Right lobe of liver (tissue), 6 donors: ENCODE measurements around the gene HSPA12A. TPM values are rescaled to one million over a fixed set of nuclear protein-coding genes. Genes with fewer than 3 reads are reported as not detected.
A peak's percentile ranks its signal among the peaks of the same experiment; 100 is the strongest.

ENCODE experiments used
- ATAC-seq, 4 donors: fragments of 200-7000 bp; cut with Tn5 transposase; one replicate each; pipeline ENCODE4 v1.9.1; 2020; ENCODE audit warnings: mild to moderate bottlenecking in 4 of 4, moderate library complexity in 4 of 4
- DNase-seq, 3 donors: peaks; one replicate each; pipeline ENCODE4 v3.0.0-alpha.2; 2020
- H3K27ac ChIP-seq, 3 donors: fragments of 200-600 bp; one replicate each; pipeline ENCODE4 v1.8.0; 2022
- H3K27me3 ChIP-seq, 2 donors: fragments of 200-600 bp; one replicate each; pipeline ENCODE4 v1.8.0; 2022
- H3K36me3 ChIP-seq, 4 donors: fragments of 200-600 bp; sonication (generic) in 1 of 4; one replicate each; pipeline versions ENCODE4 v1.5.1 to v1.8.0; 2017 to 2022; ENCODE audit warnings: control low read depth in 1 of 4
- H3K4me1 ChIP-seq, 4 donors: fragments of 200-600 bp; sonication (generic) in 1 of 4; one replicate each; pipeline versions ENCODE4 v1.5.1 to v1.8.0; 2017 to 2022; ENCODE audit warnings: control low read depth in 1 of 4
- H3K4me3 ChIP-seq, 3 donors: fragments of 200-600 bp; one replicate each; pipeline ENCODE4 v1.8.0; 2022
- H3K9me3 ChIP-seq, 4 donors: fragments of 200-600 bp; sonication (generic) in 1 of 4; one replicate each; pipeline versions ENCODE4 v1.5.1 to v1.8.0; 2017 to 2022; ENCODE audit warnings: control low read depth in 1 of 4
- CTCF ChIP-seq, 4 donors: fragments of 200-600 bp in 3 of 4; fragments of 450-650 bp in 1 of 4; IDR thresholded peaks; one replicate each; pipeline versions ENCODE4 v1.5.1 to v1.8.0; 2016 to 2022; ENCODE audit warnings: antibody characterized with exemption in 4 of 4, mild to moderate bottlenecking in 2 of 4
- POLR2A ChIP-seq: fragments of 450-650 bp; IDR thresholded peaks from one replicate; pipeline ENCODE4 v1.6.1; 2017; ENCODE audit warnings: antibody characterized with exemption, mild to moderate bottlenecking
- WGBS: methylation state at CpG from one replicate; pipeline ENCODE4 v1.1.6; 2018; ENCODE audit warnings: low coverage, low lambda C conversion rate; ENCODE audit not compliant: insufficient coverage; ENCODE audit errors: missing lambda C conversion rate; 5-methylcytosine and 5-hydroxymethylcytosine counted together
- intact Hi-C, 2 donors: fragments of 100-400 bp; cut with DNase I; formaldehyde crosslinking; loops; one replicate each; pipeline versions ENCODE4 v1.11.2 to v1.14.1; 2022
- total RNA-seq, 6 experiments: library from RNA; depleted of rRNA in 2 of 6; stranded (reverse); fragments of >200 nt in 2 of 6; fragmentation: NEBNext Ultra II Directional in 3 of 6; extraction: Animal tissue kit (Norgen Biotek cat#: 25700) in 3 of 6; gene quantifications; one replicate each; pipeline versions ENCODE4 v1.1.0 to v1.2.4, GENCODE V29; 2016 to 2023
- donor health status: DM: no; HTN: yes; CAD: no.
- donor health status: DM: no; HTN: no; CAD: no.
- donor health status: DM: no; HTN: no; CAD: no.
- donor health status: DM: no; HTN: yes; CAD: no.
- donor health status: DM: no; HTN: yes; CAD: no.

The HSPA12A gene
- total RNA-seq, 6 experiments from 2014 or later, result 2.3 to 4.2 (median 2.9) TPM

- Histone ChIP-seq H3K9me3 (no peaks in the 10 kb centered on the region), H3K36me3 (no peaks in the 10 kb centered on the region), H3K27ac (no peak overlapping the region), H3K27me3 (no peaks in the 10 kb centered on the region), H3K4me1 (no peaks in the 10 kb centered on the region), H3K4me3 (no peak overlapping the region)
- DNase-seq, result no peak
- WGBS, result 100% methylated on average over 1 of the region's 9 CpGs
- TF ChIP-seq CTCF (IDR thresholded peaks at IDR 0.05) (no peak), POLR2A (no peak)
- peak in 1 of 4 donors; percentile 17 for ATAC-seq
- intact Hi-C loops, result no loop called here
Measured at GRCh38 chr10:116702165-116702564, 40.2 kb downstream of the HSPA12A start.

GRCh38 chr10:116699471-116700150 is 42.8 kb downstream of the HSPA12A start:
- H3K27me3 ChIP-seq, result no peaks in the 10 kb centered on the region
- no peak for DNase-seq
- whole genome bisulfite sequencing, result 74% methylated on average over 5 of the region's 5 CpGs
- no peak for ATAC-seq
- no peaks in the 10 kb centered on the region for H3K4me1 ChIP-seq
- intact Hi-C loops, result no loop called here
- H3K9me3 ChIP-seq, result no peaks in the 10 kb centered on the region
- no peak overlapping the region for H3K27ac ChIP-seq
- no peaks in the 10 kb centered on the region for H3K36me3 ChIP-seq
- H3K4me3 ChIP-seq, result no peak overlapping the region
- TF ChIP-seq CTCF (IDR thresholded peaks at IDR 0.05), result no peak
- TF ChIP-seq POLR2A, result no peak

GRCh38 chr10:116699049-116699448 is 43.3 kb downstream of the HSPA12A start:
- WGBS, result 79% methylated on average over 6 of the region's 9 CpGs
- ATAC-seq, result no peak
- Histone ChIP-seq H3K27ac (no peak overlapping the region), H3K4me3 (no peak overlapping the region), H3K27me3 (no peaks in the 10 kb centered on the region), H3K9me3 (no peaks in the 10 kb centered on the region), H3K4me1 (no peaks in the 10 kb centered on the region), H3K36me3 (no peaks in the 10 kb centered on the region)
- intact Hi-C loops, result no loop called here
- TF ChIP-seq CTCF (IDR thresholded peaks at IDR 0.05) (no peak), POLR2A (no peak)
- no peak for DNase-seq

GRCh38 chr10:116698364-116698763 is 44.0 kb downstream of the HSPA12A start:
- 67% methylated on average over 3 of the region's 9 CpGs for WGBS
- TF ChIP-seq CTCF (IDR thresholded peaks at IDR 0.05), result no peak
- TF ChIP-seq POLR2A, result no peak
- Histone ChIP-seq H3K36me3 (no peaks in the 10 kb centered on the region), H3K4me1 (no peaks in the 10 kb centered on the region), H3K9me3 (no peaks in the 10 kb centered on the region), H3K27me3 (no peaks in the 10 kb centered on the region), H3K27ac (no peak overlapping the region), H3K4me3 (no peak overlapping the region)
- ATAC-seq (no peak), DNase-seq (no peak)
- intact Hi-C loops, result no loop called here
